HG03342 (cell line): Measurements from ENCODE around the gene SUCO.
"Not testable (repeated sequence)": the region's sequence is repeated elsewhere in the genome, so short reads cannot be mapped to it uniquely, and the experiment has no call there.

Experiments used
- ATAC-seq: cut with Tn5 transposase; IDR thresholded peaks from one replicate; pipeline ENCODE4 v1.9.1; 2021; ENCODE audit warnings: mild to moderate bottlenecking, moderate library complexity; ENCODE audit not compliant: unreplicated experiment

SUCO gene

GRCh38 chr1:172559572-172560210, 26.7 kb downstream of the SUCO start:
- ATAC-seq, result no peak

GRCh38 chr1:172561252-172561651, 28.3 kb downstream of the SUCO start:
- ATAC-seq, result no peak

GRCh38 chr1:172566196-172566997, 33.4 kb downstream of the SUCO start:
- no peak for ATAC-seq

- no peak for ATAC-seq
These were observed 34.8 kb downstream of the SUCO start for GRCh38 chr1:172567720-172568119.

GRCh38 chr1:172574080-172574479, 41.1 kb downstream of the SUCO start:
- no peak for ATAC-seq

- no peak for ATAC-seq
These were observed 45.6 kb downstream of the SUCO start for GRCh38 chr1:172578586-172578985.

- no peak for ATAC-seq
These were observed 48.3 kb downstream of the SUCO start for GRCh38 chr1:172581273-172581672.

GRCh38 chr1:172581779-172582178, 48.8 kb downstream of the SUCO start:
- ATAC-seq, result no peak

GRCh38 chr1:172582889-172583288, 49.9 kb downstream of the SUCO start:
- ATAC-seq, result no peak

- ATAC-seq, result no peak
These were observed 52.4 kb downstream of the SUCO start for GRCh38 chr1:172585348-172585747.

- ATAC-seq, result no peak
These were observed 52.9 kb downstream of the SUCO start for GRCh38 chr1:172585861-172586260.

- ATAC-seq, result no peak
These were observed 55.6 kb downstream of the SUCO start for GRCh38 chr1:172588296-172589291.

- ATAC-seq, result no peak
These were observed 56.6 kb downstream of the SUCO start for GRCh38 chr1:172589553-172589952.

- ATAC-seq, result not testable (repeated sequence)
These were observed 58.5 kb downstream of the SUCO start for GRCh38 chr1:172591429-172591828.

- not testable (repeated sequence) for ATAC-seq
These were observed 62.1 kb downstream of the SUCO start for GRCh38 chr1:172595066-172595465.

- not testable (repeated sequence) for ATAC-seq
These were observed 63.8 kb downstream of the SUCO start for GRCh38 chr1:172596782-172597181.

- no peak for ATAC-seq
These were observed 67.0 kb downstream of the SUCO start for GRCh38 chr1:172599912-172600311.

- ATAC-seq, result no peak
These were observed 67.7 kb downstream of the SUCO start for GRCh38 chr1:172600615-172601014.

GRCh38 chr1:172601046-172601630, 68.2 kb downstream of the SUCO start:
- no peak for ATAC-seq

GRCh38 chr1:172602706-172603105, 69.8 kb downstream of the SUCO start:
- no peak for ATAC-seq

GRCh38 chr1:172603816-172604215, 70.9 kb downstream of the SUCO start:
- ATAC-seq, result no peak
